Measurements from ENCODE around the gene DPP4. TPM values are rescaled to one million over a fixed set of nuclear protein-coding genes. Genes with fewer than 3 reads are reported as not detected.
A peak's percentile ranks its signal among the peaks of the same experiment; 100 is the strongest.

DPP4 gene
- total and polyA plus RNA-seq, 2 of the 13 experiments (the other 11 are each of a cell fraction or from before 2014, with no cell fraction given), result 39.4 to 109 TPM

DNA sequence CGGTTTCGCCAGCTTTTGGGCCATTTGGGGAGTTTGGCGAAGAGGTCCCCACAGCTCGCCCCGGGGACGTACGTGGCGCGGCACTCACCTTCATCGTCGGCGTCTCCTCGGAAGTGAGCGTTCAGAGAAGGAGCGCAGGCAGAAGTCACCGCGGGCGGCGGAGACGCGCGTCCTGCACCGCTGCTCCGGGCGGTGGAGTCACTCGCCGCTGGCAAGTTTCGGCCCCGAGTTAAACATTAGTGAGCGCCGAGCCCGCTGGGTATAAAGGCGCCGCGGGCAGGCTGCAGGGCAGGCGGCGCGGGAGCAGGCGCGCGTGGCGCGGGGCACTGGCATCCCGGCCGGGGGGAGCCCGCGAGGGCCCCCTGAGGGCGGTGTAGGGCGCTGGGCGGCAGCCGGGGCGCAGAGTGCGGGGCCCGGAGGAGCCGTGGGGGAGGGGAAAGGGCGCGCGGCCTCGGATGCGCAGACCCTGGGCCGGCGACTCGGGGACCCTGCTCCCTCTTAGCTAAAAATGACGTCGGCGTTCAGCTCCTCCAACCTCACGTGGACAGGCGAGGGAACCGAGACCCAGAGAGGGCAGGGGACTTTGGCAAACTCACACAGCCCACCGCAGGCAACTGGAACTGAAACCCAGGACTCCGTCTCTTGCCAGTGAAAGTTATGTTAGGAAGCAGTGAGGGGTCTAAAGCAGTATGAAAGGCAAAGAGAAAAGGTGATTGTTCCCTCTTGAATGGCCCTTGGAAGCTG is at the start of gene DPP4 (continued):
- TF ChIP-seq, protein P1, sequence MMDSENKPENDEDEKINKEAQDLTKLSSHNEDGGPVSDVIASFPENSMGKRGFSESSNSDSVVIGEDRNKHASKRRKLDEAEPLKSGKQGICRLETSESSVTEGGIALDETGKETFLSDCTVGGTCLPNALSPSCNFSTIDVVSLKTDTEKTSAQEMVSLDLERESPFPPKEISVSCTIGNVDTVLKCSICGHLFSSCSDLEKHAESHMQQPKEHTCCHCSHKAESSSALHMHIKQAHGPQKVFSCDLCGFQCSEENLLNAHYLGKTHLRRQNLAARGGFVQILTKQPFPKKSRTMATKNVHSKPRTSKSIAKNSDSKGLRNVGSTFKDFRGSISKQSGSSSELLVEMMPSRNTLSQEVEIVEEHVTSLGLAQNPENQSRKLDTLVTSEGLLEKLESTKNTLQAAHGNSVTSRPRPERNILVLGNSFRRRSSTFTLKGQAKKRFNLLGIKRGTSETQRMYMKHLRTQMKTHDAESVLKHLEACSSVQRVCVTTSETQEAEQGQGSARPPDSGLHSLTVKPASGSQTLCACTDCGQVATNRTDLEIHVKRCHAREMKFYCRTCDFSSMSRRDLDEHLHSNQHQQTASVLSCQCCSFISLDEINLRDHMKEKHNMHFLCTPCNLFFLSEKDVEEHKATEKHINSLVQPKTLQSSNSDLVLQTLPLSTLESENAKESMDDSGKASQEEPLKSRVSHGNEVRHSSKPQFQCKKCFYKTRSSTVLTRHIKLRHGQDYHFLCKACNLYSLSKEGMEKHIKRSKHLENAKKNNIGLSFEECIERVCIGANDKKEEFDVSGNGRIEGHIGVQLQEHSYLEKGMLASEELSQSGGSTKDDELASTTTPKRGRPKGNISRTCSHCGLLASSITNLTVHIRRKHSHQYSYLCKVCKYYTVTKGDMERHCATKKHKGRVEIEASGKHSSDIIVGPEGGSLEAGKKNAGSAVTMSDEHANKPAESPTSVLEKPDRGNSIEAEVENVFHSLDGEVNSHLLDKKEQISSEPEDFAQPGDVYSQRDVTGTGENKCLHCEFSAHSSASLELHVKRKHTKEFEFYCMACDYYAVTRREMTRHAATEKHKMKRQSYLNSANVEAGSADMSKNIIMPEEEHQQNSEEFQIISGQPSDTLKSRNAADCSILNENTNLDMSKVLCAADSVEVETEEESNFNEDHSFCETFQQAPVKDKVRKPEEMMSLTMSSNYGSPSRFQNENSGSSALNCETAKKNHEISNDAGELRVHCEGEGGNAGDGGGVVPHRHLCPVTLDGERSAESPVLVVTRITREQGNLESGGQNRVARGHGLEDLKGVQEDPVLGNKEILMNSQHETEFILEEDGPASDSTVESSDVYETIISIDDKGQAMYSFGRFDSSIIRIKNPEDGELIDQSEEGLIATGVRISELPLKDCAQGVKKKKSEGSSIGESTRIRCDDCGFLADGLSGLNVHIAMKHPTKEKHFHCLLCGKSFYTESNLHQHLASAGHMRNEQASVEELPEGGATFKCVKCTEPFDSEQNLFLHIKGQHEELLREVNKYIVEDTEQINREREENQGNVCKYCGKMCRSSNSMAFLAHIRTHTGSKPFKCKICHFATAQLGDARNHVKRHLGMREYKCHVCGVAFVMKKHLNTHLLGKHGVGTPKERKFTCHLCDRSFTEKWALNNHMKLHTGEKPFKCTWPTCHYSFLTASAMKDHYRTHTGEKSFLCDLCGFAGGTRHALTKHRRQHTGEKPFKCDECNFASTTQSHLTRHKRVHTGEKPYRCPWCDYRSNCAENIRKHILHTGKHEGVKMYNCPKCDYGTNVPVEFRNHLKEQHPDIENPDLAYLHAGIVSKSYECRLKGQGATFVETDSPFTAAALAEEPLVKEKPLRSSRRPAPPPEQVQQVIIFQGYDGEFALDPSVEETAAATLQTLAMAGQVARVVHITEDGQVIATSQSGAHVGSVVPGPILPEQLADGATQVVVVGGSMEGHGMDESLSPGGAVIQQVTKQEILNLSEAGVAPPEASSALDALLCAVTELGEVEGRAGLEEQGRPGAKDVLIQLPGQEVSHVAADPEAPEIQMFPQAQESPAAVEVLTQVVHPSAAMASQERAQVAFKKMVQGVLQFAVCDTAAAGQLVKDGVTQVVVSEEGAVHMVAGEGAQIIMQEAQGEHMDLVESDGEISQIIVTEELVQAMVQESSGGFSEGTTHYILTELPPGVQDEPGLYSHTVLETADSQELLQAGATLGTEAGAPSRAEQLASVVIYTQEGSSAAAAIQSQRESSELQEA (CRISPR knock-in tag; IDR thresholded peaks at IDR 0.05; ENCODE audit: not compliant biosample characterization), result peak; percentile 8
- TF ChIP-seq PRMT3 (CRISPR knock-in tag; IDR thresholded peaks at IDR 0.05; ENCODE audit: borderline replicate concordance, low read depth) (peak; percentile 66; the same call in 1 of the 2 replicates), ZNF781 (CRISPR knock-in tag; IDR thresholded peaks at IDR 0.05; ENCODE audit: borderline replicate concordance, not compliant biosample characterization) (no peak), ZNF224 (CRISPR knock-in tag; IDR thresholded peaks at IDR 0.05) (peak; percentile 63; the same call in 1 of the 2 replicates), KDM6A (CRISPR knock-in tag; IDR thresholded peaks at IDR 0.05; ENCODE audit: low read depth) (peak; percentile 39; the same call in 1 of the 2 replicates), ZNF343 (CRISPR knock-in tag; IDR thresholded peaks at IDR 0.05) (peak; percentile 27; the same call in 1 of the 2 replicates), NFAT5 (CRISPR knock-in tag; IDR thresholded peaks at IDR 0.05) (peak; percentile 50; the same call in 1 of the 2 replicates), TFDP2 (CRISPR knock-in tag; IDR thresholded peaks at IDR 0.05) (no peak; the same call in 1 of the 2 replicates), MED8 (CRISPR knock-in tag; IDR thresholded peaks at IDR 0.05; ENCODE audit: insufficient replicate concordance) (no peak), AGO2 (optimal IDR thresholded peaks at IDR 0.05; ENCODE audit: low read depth, low read length) (peak; percentile 82), KAT8 (CRISPR knock-in tag; IDR thresholded peaks at IDR 0.05) (peak; percentile 30; the same call in 1 of the 2 replicates)
- TF ChIP-seq, protein P2, sequence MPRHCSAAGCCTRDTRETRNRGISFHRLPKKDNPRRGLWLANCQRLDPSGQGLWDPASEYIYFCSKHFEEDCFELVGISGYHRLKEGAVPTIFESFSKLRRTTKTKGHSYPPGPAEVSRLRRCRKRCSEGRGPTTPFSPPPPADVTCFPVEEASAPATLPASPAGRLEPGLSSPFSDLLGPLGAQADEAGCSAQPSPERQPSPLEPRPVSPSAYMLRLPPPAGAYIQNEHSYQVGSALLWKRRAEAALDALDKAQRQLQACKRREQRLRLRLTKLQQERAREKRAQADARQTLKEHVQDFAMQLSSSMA (CRISPR knock-in tag; IDR thresholded peaks at IDR 0.05), result peak; percentile 55; the same call in 1 of the 2 replicates
